Smooth muscle cell (in vitro differentiated cells): ENCODE measurements around the gene RASSF8. TPM values are rescaled to one million over a fixed set of nuclear protein-coding genes. Genes with fewer than 3 reads are reported as not detected.

Source experiments
- DNase-seq: peaks from one replicate; lab custom pipeline; 2025; ENCODE audit not compliant: unreplicated experiment; lab: John Stamatoyannopoulos, UW
- H2AFZ ChIP-seq: fragments of 200-600 bp; sonication (generic); 2 replicates; pipeline ENCODE4 v1.6.0; 2016; ENCODE audit warnings: antibody characterized with exemption, low read depth, mild to moderate bottlenecking
- H3F3A ChIP-seq: fragments of 200-600 bp; sonication (generic); 2 replicates; pipeline ENCODE4 v1.6.0; 2017; ENCODE audit warnings: antibody characterized with exemption, low read depth
- H3K27ac ChIP-seq: fragments of 200-600 bp; sonication (generic); 2 replicates; pipeline ENCODE4 v1.5.1; 2016; ENCODE audit warnings: low read depth, mild to moderate bottlenecking
- H3K27me3 ChIP-seq: fragments of 200-600 bp; sonication (generic); 2 replicates; pipeline ENCODE4 v1.6.1; 2016; ENCODE audit warnings: low read depth, mild to moderate bottlenecking
- H3K36me3 ChIP-seq: fragments of 200-600 bp; sonication (generic); 2 replicates; pipeline ENCODE4 v1.5.1; 2016; ENCODE audit warnings: low read depth
- H3K4me1 ChIP-seq: fragments of 200-600 bp; sonication (generic); 2 replicates; pipeline ENCODE4 v1.5.1; 2016; ENCODE audit warnings: low read depth
- H3K4me2 ChIP-seq: fragments of 200-600 bp; sonication (generic); 2 replicates; pipeline ENCODE4 v1.6.0; 2016; ENCODE audit warnings: mild to moderate bottlenecking
- H3K4me3 ChIP-seq: fragments of 200-600 bp; sonication (generic); 2 replicates; pipeline ENCODE4 v1.5.1; 2016; ENCODE audit warnings: mild to moderate bottlenecking
- H3K79me2 ChIP-seq: fragments of 200-600 bp; sonication (generic); 2 replicates; pipeline ENCODE4 v1.6.0; 2016; ENCODE audit warnings: low read depth, mild to moderate bottlenecking
- H3K9ac ChIP-seq: fragments of 200-600 bp; sonication (generic); 2 replicates; pipeline ENCODE4 v1.6.0; 2016; ENCODE audit warnings: low read depth
- H3K9me3 ChIP-seq: fragments of 200-600 bp; sonication (generic); replicated peaks from 2 replicates; pipeline ENCODE4 v1.5.1; 2016; ENCODE audit warnings: low read depth
- H4K20me1 ChIP-seq: fragments of 200-600 bp; sonication (generic); 2 replicates; pipeline ENCODE4 v1.6.0; 2016; ENCODE audit warnings: low read depth
- WGBS: methylation state at CpG from one replicate; pipeline ENCODE4 v1.1.7; 2016; ENCODE audit warnings: low lambda C conversion rate; 5-methylcytosine and 5-hydroxymethylcytosine counted together
- polyA plus RNA-seq: library from polyadenylated mRNA; unstranded; fragments of >200 nt; fragmentation: Nextera tagmentation; extraction: Ambion mirVana; gene quantifications from 2 replicates; pipeline ENCODE4 v1.2.1, GENCODE V29; 2016
- total RNA-seq: library from RNA; depleted of rRNA; stranded (reverse); fragments of >200 nt; gene quantifications from 2 replicates; pipeline ENCODE4 v1.2.3, GENCODE V29; 2014
- TF ChIP-seq, protein P1 (sequence below): fragments of 200-600 bp; sonication (generic); IDR thresholded peaks from 2 replicates; pipeline ENCODE4 v1.5.1; 2017; ENCODE audit warnings: borderline replicate concordance, mild to moderate bottlenecking, antibody characterized with exemption; ENCODE audit not compliant: insufficient read depth, poor library complexity, severe bottlenecking

RASSF8 gene
- total and polyA plus RNA-seq, 2 experiments from 2014 or later = 9.8 to 29.8 TPM

DNA sequence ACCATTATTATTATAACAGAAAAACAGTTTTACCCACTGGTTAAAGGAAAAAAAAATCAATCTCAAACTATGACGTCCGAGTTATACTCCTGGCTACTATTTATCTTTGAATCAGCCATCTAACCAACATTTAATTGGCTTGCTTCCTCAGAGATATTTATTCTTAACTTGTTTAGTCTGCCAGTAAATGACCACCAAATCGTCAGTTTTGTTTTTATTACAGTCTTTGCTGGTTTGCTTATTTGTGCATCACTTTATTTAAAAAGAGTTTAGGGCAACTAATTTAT is 71.2 kb downstream of the RASSF8 start:
- Histone ChIP-seq H4K20me1 (peaks cover 37% of the 10 kb centered on the region), H3K27ac (no peak overlapping the region), H3K9ac (no peak overlapping the region), H3F3A (peaks cover 12% of the 10 kb centered on the region), H3K9me3 (no peaks in the 10 kb centered on the region), H3K4me1 (peaks cover 7% of the 10 kb centered on the region), H3K27me3 (no peaks in the 10 kb centered on the region), H3K79me2 (peaks cover 32% of the 10 kb centered on the region), H3K4me2 (no peak overlapping the region), H3K36me3 (no peaks in the 10 kb centered on the region), H2AFZ (no peak overlapping the region), H3K4me3 (no peak overlapping the region)
- WGBS = 91% methylated on average over 3 of the region's 3 CpGs
- TF ChIP-seq, protein P1, sequence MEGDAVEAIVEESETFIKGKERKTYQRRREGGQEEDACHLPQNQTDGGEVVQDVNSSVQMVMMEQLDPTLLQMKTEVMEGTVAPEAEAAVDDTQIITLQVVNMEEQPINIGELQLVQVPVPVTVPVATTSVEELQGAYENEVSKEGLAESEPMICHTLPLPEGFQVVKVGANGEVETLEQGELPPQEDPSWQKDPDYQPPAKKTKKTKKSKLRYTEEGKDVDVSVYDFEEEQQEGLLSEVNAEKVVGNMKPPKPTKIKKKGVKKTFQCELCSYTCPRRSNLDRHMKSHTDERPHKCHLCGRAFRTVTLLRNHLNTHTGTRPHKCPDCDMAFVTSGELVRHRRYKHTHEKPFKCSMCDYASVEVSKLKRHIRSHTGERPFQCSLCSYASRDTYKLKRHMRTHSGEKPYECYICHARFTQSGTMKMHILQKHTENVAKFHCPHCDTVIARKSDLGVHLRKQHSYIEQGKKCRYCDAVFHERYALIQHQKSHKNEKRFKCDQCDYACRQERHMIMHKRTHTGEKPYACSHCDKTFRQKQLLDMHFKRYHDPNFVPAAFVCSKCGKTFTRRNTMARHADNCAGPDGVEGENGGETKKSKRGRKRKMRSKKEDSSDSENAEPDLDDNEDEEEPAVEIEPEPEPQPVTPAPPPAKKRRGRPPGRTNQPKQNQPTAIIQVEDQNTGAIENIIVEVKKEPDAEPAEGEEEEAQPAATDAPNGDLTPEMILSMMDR = no peak
- DNase-seq = no peak

DNA sequence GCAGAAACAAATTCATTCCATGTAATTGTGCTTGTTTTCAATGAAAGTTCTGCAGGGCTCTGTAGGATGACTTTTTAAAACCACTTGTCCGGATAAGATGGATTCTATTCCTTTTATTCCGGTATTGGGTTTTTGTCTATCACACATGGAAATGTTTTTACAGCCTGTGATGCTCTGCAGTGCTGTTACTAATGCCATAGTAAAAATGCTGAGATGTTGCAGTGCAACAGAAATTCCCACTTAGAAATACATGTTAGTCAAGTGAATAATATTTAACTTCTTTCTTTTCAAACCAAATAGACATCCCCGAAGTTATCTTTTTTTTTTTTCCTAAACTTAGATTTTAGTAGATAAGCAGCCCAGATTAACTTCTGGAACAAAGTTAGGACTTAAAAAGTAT is 71.9 kb downstream of the RASSF8 start:
- Histone ChIP-seq H3K79me2 (peaks cover 33% of the 10 kb centered on the region), H3K27ac (no peak overlapping the region), H3K4me3 (no peak overlapping the region), H3K27me3 (no peaks in the 10 kb centered on the region), H4K20me1 (peaks cover 40% of the 10 kb centered on the region), H3F3A (peaks cover 12% of the 10 kb centered on the region), H3K9me3 (no peaks in the 10 kb centered on the region), H2AFZ (no peak overlapping the region), H3K36me3 (no peaks in the 10 kb centered on the region), H3K4me2 (no peak overlapping the region), H3K4me1 (peaks cover 7% of the 10 kb centered on the region), H3K9ac (no peak overlapping the region)
- TF ChIP-seq, protein P1 = no peak
- DNase-seq = no peak
- WGBS = 64% methylated on average over 3 of the region's 3 CpGs

DNA sequence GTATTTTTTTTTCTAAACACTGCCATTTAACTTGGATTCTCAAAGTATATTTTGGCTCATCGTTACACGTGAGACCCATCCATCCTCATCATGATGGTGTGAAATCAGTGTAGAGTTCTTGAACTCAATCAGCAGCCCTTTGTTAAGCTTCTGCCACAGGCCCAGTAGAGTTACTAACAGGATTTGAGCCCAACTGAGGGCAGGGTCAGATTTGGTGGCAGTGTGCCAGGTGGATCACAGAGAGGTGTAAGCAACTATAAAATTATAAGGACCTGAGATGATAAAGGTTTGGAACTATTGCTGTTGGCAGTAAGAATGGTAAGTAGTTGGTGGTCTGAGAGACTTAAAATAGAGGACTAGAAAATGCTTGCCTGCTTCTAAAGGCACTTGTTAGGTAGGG is 72.8 kb downstream of the RASSF8 start:
- TF ChIP-seq, protein P1 = no peak
- Histone ChIP-seq H3K27me3 (no peaks in the 10 kb centered on the region), H3K9me3 (no peaks in the 10 kb centered on the region), H3K4me2 (no peak overlapping the region), H3K36me3 (no peaks in the 10 kb centered on the region), H3F3A (peaks cover 12% of the 10 kb centered on the region), H3K27ac (no peak overlapping the region), H2AFZ (no peak overlapping the region), H3K9ac (no peak overlapping the region), H3K4me3 (no peak overlapping the region), H3K4me1 (peaks cover 7% of the 10 kb centered on the region), H4K20me1 (peaks cover 43% of the 10 kb centered on the region), H3K79me2 (peaks cover 38% of the 10 kb centered on the region)
- no peak for DNase-seq
- WGBS = 94% methylated on average over 2 of the region's 2 CpGs

DNA sequence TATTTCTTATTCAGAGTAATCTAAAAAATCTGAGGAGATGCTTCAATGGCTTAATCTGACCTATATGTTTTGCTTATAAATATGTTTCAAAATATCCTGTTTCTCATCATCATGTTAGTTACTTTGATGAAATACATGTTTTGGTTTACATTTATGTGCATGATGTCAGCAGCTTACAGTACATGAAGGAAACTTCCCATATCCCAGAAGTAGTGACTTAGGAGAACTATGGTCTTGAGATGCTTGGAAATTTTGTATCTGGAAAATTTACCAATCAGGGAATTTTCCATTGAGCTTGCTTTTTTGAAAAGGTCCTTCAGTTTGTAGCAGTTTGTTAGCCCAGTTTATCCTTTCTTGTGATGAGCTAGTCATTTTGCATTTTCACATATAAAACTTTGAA is 73.3 kb downstream of the RASSF8 start:
- H4K20me1 ChIP-seq = peaks cover 46% of the 10 kb centered on the region
- no peak overlapping the region for H2AFZ ChIP-seq
- peaks cover 7% of the 10 kb centered on the region for H3K4me1 ChIP-seq
- TF ChIP-seq, protein P1 = no peak
- peaks cover 43% of the 10 kb centered on the region for H3K79me2 ChIP-seq
- no peaks in the 10 kb centered on the region for H3K27me3 ChIP-seq
- DNase-seq = no peak
- no peak overlapping the region for H3K4me2 ChIP-seq
- no peaks in the 10 kb centered on the region for H3K9me3 ChIP-seq
- H3F3A ChIP-seq = peaks cover 12% of the 10 kb centered on the region
- H3K4me3 ChIP-seq = no peak overlapping the region
- peak overlapping the region; percentile 8 for H3K27ac ChIP-seq
- H3K36me3 ChIP-seq = no peaks in the 10 kb centered on the region
- no peak overlapping the region for H3K9ac ChIP-seq
